Measurements from ENCODE around the gene FHIT.

Gene FHIT

DNA sequence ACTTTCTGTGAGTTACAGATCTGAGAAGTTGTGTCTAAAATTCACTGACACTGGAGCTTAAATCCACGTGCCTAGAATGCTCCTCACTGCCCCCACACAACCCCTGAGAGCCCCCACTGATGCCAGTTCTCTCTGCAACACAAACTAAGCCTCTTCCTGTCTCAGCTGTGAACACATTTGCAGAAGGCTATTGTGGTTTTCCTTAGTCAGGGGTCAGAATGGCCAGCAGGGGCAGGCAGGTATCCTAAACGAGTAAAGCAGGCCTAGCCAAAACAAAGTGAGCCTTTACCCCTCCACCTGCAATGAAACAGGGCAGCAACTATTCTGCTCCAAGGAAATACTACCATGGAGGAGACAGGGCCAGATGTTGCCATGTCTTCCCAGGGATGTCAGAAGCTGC lies 78.6 kb downstream of the FHIT start:
- in situ Hi-C loops (cut with MboI; ENCODE audit: low sequenced_read_pairs) = no loop called here

DNA sequence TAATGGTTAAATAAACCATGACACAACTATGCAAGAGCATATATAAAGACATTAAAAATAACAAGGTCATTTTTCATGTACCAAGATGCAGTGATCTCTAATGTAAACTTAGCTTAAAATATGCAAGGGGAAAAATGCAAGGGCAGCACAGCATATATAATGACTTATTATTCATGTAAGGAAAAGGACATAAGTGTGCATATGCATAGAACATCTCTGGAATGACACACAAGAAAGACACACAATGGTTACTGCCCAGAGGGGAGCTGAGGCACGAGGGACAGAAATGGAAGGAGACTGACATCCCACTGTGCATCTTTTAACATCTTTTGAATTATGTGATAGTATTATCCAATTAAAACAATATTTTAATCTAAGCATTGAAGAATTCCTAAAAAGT lies 79.0 kb downstream of the FHIT start:
- in situ Hi-C loops (cut with MboI; ENCODE audit: low sequenced_read_pairs) = no loop called here

DNA sequence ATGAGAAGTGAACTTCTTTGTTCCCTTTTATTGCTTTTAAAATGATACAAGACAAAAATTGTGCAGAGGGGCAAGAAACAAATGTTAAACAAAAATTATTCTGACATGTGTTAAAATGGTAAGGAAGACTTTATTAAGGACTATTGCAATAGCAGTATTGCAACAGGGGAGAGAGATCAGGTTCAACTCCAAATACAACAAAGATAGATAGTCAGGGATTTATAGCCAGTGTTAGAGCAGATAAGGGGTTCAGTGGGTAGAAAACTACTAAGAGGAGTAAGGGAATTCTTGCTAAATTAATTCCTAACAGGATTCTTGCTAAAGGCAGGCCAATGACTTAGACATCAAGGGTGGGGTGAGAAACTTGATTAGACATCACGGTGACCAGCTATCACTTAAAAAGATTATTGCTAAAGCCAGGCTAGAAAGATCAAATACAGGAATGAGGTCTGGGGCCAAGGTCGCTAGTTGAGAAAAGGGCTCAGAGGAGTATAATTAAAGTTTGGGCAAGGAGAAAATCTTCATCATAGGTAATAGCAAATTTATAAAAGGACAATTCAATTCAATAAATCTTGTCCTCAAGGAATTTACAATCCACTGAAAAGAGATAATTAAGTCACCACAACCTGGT lies 81.5 kb downstream of the FHIT start:
- in situ Hi-C loops (cut with MboI; ENCODE audit: low sequenced_read_pairs) = no loop called here

DNA sequence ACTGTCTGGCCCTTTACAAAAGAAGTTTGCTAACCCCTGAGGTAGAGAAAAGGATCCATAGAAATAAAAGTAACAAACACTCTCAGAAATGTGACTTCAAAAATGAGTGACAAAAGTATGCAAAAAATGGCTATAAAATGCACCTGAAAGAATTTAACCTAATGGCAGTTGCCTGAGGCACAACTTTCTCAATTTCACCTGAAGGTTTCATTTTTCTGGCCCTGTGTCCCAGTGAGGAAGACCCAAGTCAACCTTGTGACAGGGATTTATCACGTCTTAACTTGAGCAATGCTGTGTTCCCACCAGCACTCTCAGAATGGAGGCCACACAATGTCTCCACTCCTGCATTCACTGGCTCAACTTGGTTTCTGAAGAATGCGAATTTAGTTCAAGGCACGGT lies 83.0 kb downstream of the FHIT start:
- in situ Hi-C loops (cut with MboI; ENCODE audit: low sequenced_read_pairs) = no loop called here

DNA sequence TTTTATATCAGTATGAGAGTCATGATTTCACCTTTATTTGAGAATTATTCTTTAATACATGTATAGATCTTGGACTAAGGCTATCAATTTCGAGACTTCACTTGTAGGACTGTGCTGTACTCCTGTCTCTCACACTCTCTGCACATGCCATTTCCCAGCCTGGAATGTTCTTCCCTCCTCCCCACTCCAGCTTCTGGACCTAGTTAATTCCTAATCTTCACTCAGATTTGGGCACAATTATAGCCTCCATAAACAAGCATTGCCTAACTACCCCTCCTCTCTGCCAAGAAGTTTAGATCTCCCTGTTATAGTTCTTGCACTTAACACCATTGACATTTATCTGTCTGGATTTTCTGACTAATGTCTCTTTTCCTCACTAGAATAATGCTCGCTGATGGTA lies 88.3 kb downstream of the FHIT start:
- in situ Hi-C loops (cut with MboI; ENCODE audit: low sequenced_read_pairs) = no loop called here

DNA sequence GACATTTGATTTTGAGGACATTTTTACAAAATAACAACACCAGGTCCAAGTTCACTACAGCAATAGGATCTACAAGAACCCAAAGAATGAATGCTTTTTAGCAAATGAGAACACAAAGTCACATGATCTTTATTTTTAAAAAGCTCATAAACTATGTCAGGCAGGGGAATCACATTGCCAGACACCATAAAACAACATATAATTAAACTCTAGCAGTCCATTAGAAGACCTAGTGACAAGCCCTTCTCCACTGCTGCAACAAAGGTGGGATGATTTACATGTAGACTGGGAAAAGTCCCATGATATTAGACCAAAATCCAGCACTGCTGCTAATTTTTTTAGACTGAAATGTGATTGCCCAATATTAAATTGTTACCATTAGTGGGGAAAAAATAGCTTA lies 92.6 kb downstream of the FHIT start:
- in situ Hi-C loops (cut with MboI; ENCODE audit: low sequenced_read_pairs) = no loop called here

DNA sequence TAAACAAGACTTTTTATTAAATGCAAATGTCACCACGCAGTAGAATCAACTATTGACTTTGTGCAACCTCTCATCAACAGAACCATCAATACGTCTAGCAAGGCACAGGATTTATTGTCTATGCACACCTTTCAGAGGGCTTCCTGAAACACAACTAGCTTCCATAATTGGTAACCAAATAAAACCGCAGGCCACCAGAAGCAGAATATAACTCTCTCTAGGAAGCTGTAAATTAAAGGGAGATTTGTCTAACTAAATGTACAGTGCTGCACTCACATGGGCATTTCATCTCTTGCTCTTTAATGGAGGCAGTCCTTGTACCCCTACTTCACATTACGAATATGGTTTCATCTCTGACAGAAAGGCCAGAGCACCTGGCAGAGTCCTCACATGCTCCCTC lies 93.0 kb downstream of the FHIT start:
- in situ Hi-C loops (cut with MboI; ENCODE audit: low sequenced_read_pairs) = no loop called here

DNA sequence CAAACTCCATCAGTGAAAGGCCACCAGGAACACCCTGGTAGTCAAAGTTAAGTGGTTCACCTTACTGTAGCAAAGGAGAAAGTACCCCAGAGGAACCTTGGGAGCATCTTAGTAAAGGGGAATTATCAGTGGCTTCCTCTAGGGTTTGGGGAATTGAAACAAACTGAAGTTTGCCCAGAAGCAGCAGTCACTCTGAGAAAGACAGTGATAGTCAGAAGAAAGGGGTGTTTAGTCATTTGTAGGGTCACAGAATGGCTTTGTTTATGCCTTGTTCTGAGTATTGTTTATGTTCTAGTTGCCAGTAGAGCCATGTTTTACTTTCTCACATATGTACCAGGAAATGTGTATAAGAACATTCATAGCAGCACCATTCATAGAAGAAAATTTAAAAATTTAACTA lies 93.8 kb downstream of the FHIT start:
- in situ Hi-C loops (cut with MboI; ENCODE audit: low sequenced_read_pairs) = no loop called here

DNA sequence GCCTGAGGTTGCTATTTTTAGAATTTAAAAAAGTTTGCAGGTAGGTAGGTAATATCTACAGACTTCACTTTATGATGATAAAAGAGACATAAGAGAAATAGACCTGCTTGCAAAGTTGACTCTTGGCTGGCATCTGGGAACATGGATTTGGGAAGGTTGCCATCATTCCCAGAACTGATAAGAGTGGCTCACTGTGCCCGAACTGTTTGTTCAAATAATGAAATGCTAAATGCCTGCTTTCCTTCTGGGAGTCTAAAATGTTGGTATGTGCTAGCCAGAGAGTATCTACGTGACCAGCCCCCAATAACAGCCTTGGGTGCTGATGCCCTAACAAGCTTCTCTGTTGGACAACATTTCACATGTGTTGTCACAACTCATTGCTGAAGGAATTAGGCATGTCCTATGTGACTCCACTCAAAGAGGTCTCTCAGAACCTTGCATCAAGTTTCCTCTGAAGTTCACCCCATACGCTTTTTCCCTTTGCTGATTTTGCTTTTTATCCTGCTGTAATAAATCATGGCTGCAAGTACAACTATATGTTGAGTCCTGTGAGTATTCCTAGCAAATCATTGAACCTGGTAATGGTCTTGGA lies 95.5 kb downstream of the FHIT start:
- in situ Hi-C loops (cut with MboI; ENCODE audit: low sequenced_read_pairs) = no loop called here

DNA sequence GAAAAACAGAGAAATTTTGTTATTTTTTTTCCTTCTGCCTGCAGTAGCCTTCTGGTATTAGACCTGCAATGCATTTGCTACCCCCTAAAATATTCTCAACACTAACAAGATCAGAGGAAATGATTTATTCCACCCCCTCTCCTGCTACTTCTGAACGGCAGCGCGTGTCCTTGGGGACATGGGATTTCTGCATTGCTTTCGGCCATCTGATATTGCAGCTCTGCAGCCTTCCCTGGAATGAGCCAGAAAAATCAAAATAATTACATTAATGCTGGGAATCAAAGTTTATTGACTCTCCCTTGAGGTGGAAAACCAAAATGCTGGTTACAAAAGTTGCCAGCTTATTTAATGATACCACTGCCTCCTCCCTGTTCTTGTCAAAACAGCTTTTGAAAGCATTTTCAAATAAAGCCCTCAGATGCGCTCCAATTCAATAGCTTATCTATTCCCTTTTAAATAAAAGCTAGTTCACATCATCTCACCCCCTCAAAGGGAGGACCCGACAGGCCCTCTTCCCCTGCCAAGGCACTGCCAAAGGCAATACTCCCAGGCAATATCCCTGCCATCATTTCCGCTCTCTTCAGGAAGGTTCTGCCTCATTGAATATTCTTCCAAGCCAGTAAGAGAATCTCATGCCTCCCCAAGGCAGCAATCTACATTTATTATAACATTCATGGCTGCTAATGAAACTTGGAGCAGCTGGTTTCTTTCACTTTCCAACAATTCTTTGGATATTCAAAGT lies 96.6 kb downstream of the FHIT start:
- in situ Hi-C loops (cut with MboI; ENCODE audit: low sequenced_read_pairs) = no loop called here

DNA sequence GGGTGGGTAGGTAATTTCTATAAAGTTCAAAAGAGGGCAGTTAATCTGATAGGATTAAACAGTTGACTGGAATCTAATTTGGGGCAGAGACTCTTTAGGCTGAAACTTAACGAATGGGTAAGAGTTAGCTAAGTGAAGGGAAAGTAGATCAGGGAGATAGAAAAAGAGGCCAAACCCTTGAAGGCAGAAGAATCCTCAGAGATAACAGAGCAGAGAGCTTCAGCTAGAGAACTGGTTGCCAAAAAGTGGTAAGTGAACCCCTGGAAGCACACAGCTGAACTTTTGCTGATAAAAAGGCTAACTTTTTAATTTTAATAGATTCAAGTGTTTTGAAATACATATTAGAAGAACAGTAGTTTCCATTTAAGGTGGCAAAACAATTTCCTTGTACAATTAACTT lies 99.2 kb downstream of the FHIT start:
- in situ Hi-C loops (cut with MboI; ENCODE audit: low sequenced_read_pairs) = no loop called here

DNA sequence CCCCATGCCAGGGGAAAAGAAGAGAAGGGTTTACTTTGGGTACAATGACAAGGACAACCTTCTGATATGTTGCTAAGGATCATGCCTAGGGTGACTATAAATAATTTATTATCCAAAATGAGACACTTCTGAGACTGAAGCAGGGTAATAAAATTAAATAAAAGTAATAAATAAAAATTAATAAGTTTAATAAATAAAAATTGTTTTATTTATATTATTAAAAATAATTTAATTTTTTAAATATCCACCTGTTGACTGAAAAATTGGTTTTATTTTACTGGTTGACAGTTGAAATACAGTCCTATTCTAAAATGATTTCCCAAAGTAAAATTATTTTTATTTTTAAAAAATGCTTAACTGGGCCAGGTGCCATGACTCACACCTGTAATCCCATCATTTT lies 102.0 kb downstream of the FHIT start:
- in situ Hi-C loops (cut with MboI; ENCODE audit: low sequenced_read_pairs) = no loop called here

DNA sequence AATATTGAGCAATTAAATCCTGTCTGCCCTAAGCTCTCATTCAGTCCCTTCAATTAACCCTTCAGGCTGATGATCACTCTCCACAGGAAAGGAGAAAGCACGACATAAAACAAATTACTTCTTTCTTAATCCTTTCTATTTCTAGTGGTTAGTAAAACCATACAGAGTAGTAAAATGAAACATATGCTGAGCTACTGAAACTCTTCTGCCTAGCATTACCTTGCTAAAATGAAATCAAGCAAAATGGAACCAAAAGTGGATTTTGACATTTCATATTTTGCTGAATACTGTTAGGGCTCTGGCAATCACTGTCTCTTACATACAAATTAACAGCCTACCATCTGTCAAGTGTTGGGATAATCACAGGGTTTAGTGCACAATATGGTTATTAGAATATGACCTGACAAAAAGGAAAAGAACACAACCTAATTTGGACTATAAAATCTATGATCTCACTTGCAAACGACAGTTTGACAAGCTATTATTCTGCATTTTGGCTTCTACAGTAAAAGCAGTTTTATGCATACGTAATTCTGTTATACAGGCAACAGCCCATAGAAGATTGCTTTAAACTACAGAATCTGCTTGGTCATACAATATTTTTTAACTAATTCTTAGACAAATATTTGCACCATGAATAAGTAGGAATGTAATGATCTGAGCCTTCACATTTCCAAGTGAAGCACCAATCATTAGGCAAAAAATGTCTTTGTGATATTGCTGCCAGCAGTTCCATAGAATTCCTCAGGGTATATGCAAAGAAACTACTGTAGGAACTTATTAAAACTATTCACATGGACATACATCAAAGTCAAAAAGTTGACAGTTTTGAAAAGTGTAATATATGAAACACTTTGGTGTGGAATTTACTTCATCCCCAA lies 105.0 kb downstream of the FHIT start:
- in situ Hi-C loops (cut with MboI; ENCODE audit: low sequenced_read_pairs) = no loop called here

DNA sequence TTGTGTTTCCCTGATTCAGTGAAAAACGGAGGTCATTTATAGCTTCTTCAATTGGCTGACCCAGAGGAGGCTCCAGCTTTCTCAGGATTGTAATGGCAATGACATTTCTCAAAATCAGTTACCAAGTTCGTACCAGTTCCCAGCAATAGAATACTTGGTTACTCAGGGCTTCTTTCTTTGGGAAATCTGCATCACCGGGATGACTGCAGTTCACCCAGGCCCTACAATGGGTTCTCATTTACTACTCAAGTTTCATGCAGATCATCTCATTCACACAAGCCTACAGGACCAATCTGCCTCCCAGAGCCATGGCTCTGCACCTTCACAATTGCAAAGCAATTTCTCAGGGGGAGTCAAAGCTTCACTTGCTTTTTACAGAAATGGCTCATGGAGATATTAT lies 109.6 kb downstream of the FHIT start:
- in situ Hi-C loops (cut with MboI; ENCODE audit: low sequenced_read_pairs) = no loop called here

DNA sequence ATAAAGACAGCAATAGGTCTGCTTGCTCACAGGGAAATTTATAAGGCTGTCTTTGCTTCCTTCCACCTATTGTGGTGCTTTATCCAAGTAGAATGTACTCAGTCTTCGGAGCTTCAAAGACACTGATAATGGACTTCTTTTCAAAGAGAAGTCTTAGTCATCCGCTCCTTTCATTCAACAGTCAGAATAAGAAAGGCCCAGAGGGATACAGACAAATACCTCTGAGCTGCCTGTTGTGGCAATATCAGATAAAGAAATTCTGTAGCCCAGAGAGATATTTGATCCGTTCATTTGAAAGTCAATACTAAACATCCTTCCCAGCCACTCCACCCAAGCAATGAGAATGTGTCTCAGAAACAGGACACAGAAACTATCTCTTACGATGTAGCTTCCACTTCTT lies 110.0 kb downstream of the FHIT start:
- in situ Hi-C loops (cut with MboI; ENCODE audit: low sequenced_read_pairs) = no loop called here

DNA sequence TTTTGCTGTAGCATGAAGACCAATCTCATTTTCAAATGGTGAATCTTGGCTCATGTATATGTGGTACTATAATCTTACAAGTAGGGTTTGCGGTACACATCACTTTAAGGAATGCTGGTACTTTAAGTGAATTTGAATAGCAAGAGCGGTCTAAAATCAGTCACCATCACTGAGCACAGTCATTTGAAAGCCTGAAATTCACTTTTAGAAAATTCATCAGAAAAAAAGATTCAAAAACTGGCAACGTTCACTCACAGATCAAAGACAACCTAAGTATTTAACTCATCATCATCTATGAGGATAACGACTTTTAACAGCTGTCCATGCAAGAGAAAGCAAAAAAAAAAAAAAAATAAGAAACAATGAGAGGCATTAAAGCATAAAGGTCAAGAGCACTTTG lies 111.6 kb downstream of the FHIT start:
- in situ Hi-C loops (cut with MboI; ENCODE audit: low sequenced_read_pairs) = no loop called here

DNA sequence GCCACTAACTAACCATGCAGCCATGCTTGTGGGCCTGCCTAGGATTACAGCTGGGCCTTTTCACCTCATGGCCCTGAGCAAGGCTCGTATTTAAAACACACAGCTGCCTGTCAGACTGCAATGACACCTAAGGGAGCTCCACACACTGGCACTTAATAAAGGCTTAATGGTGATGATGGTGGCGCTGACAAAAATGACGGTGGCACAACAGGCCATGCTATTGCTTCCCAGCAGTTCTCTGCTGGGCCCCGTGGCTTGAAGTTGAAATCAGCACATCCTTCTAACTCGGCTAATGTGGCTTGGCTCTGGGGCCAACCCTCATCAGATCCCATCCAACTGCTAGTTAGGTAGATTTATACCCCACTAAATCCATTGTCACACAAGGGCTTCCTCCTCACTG lies 112.9 kb downstream of the FHIT start:
- in situ Hi-C loops (cut with MboI; ENCODE audit: low sequenced_read_pairs) = no loop called here

DNA sequence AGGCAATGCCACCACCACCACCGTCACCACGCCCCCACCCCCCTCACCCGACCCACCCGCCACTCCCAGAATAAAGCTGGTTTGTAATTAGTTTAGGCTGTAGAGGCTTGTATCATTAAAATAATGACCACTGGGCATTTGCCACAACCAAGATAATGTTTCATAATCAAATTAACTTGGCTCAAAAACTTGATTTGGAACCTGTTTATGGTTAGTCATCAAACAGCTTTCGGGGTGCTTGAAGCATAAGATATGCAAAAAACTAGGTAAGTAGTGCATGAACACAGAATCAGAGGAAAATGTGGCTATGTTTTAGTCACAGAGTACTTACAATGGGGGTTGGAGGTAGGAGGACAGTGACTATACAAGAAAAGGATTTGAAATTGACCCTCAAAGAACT lies 115.1 kb downstream of the FHIT start:
- in situ Hi-C loops (cut with MboI; ENCODE audit: low sequenced_read_pairs) = no loop called here

DNA sequence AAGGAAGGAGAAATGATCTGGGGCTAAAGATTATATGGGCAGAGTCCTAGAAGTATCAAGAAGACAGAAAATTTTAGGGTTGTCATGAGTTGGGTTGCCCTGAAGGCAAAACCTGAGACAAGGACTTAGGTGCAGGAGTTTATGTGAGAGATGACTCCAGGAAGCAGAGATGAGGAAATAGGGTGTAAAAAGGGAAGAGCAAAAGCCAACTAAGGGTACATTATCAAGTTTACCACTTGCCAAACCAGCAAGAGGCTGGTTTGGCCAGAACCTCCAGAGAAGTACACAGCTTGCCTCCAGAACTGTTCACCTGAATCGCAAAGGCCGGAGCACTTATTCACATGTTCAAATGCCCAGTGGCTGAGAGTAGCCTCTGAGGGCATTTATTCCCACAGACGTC lies 116.7 kb downstream of the FHIT start:
- in situ Hi-C loops (cut with MboI; ENCODE audit: low sequenced_read_pairs) = no loop called here

DNA sequence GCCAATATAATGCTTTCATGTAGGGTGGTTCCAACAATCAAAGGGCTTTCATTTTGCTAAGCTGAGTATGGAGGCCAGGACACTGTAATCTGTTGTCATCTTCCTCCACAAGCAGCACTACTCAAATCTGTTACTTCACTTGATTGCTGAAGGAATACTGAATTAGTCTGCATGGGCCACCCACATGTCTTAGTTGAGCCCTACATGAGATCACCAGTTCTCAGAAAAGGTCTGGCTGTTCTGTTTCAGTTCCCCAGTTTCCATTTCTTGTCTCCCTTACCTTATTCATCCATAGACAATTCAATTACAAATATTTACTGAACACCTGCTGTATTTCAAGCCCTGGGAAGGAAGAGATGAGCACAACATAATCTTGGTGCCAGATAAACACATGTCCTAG lies 119.2 kb downstream of the FHIT start:
- in situ Hi-C loops (cut with MboI; ENCODE audit: low sequenced_read_pairs) = no loop called here

DNA sequence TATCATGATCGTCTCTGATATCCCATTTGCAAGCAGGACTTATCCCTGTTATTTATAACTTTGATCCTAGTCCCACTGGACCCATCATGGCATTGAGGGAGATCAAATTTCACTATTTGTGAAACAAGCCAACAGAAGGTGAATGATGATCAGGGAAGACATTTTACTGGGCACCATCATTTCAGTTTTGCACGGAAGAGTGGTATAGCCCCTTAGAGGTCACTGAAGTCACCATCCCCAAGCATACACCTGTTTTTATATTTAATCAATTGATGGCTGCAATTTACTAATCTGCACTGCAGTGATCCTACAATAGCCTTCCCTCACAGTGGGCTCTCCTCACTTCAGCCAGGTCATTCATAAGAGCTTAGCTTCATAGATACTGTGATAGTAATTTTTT lies 132.4 kb downstream of the FHIT start:
- in situ Hi-C loops (cut with MboI; ENCODE audit: low sequenced_read_pairs) = no loop called here

Measured in HL-60/S4 treated with phorbol 12-myristate 13-acetate at 8.2 ng/mL for 4 days and 3 days (cell line).